ENCODE results near the gene RBMS3.

Gene RBMS3

DNA sequence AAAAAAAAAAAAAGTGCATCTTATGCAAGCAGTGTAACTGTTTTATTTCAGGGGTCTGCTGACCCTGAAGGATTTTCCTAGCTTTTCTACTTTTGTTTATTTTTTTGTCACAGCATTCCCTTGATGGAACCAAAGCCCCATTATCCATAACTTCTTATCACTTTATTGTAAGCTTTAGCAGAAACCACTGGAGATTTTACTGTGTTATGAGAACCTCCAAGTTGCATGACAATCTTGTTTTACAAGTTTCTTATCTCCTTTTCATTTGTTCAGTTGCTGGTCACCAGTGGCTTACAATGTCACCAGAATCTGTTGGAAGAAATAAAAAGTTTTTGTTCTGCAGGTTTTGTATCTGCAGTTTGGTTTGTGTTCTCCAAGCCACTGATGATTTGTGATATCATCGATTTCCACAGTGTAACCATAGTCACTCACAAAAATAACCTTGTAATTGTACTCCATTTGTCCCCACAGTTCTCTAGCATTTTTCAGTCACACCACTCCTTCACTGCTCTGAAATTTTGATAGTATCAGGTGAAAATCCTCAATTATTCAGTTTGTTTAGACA lies 660.0 kb downstream of the RBMS3 start:
- no peak for DNase-seq (ENCODE audit: low spot score)

DNA sequence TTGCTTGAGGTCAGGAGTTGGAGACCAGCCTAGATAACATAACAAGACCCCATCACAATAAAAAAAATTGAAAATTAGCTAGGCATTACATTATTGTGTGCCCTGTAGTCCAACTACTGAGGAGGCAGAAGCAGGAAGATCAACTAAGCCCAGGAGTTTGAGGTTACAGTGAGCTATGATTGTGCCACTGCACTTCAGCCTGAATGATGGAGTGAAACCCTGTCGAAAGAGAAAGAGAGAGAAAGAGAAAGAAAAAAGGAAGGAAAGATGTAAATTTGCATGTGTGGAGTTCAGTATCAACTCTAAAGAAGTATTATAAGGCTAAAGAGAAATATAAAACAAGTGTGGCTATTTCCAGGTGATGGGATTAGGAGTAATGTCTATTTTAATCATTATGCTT lies 661.4 kb downstream of the RBMS3 start:
- no peak for DNase-seq (ENCODE audit: low spot score)

DNA sequence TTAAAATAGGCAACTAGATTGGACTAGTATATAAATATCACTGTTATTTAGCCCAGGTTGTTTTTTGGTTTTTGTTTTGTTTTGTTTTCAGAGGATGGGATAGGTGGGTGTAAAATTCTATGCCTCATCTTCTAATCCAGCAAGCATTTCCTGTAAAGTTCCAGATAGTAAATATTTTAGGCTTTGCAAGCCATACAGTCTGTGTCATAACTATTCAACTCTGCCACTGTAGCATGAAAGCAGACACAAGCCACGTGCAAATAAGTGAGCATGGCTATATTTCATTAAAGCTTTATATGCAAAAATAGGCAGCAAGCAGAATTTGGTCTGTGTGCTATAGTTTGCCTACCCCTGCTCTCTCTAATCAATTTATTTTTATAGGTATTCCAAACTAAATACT lies 668.3 kb downstream of the RBMS3 start:
- DNase-seq (ENCODE audit: low spot score): peak; percentile 60

- DNase-seq (ENCODE audit: low spot score): no peak
Observed at GRCh38 chr3:29949940-29950616, 669.2 kb downstream of the RBMS3 start.

- no peak for DNase-seq (ENCODE audit: low spot score)
Observed at GRCh38 chr3:29952431-29952830, 671.6 kb downstream of the RBMS3 start.

DNA sequence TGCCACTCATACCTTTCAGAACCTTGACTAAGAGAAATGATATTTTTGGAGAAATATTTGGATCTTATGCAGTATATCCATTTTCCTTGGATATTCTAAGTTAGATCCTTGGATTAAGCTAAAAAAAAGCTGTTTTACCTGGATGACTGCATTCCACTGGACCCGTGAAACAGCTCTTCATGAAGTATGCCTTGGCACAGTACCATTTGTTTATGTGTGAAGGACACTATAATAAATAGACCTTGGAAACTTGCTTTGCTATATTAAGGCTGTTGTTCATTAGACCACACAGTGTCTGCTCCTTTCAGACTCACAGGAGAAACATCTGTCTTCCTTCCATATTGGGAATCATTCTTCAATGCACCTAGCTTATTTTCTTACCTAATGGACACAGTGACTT lies 674.5 kb downstream of the RBMS3 start:
- no peak for DNase-seq (ENCODE audit: low spot score)

DNA sequence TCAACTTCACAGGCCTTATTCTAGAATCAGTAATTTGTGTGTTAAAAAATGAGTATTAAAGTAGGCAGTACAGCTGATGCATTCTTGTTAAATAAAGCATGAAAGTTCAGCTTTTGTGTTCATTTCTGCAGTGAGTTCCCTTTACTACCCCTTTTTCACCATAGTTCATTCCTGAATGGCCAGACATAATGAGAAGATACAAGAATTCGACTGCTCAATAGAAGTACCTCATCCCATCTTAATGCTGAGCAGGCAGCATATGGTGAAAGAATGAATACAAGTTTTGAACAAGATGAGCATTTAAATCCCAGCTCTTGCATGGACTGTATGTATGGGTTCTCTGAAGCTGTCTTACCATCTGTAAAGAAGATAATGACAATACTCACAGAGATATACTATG lies 677.9 kb downstream of the RBMS3 start:
- no peak for DNase-seq (ENCODE audit: low spot score)

GRCh38 chr3:29971895-29972294 lies 691.0 kb downstream of the RBMS3 start:
- DNase-seq (ENCODE audit: low spot score): no peak

GRCh38 chr3:29972320-29972993 lies 691.6 kb downstream of the RBMS3 start:
- no peak for DNase-seq (ENCODE audit: low spot score)

DNA sequence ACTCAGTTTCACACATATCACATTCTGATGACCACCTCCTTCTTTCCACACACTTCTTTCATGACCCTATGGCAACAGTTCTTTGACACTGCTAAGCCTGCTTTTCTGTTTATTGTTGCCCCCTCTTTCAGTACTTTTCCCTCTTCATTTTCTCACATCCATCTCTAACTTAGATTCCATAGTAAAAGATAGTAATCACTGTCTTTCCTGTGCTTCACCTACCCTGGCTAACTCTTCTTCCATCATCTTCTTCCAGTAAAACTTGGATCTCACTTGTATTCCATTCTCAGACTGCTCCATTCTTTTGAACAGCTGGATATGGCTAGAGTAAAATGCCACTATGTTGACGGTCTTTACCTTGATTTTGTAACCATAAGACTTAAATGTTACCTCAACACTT lies 692.9 kb downstream of the RBMS3 start:
- no peak for DNase-seq (ENCODE audit: low spot score)

DNA sequence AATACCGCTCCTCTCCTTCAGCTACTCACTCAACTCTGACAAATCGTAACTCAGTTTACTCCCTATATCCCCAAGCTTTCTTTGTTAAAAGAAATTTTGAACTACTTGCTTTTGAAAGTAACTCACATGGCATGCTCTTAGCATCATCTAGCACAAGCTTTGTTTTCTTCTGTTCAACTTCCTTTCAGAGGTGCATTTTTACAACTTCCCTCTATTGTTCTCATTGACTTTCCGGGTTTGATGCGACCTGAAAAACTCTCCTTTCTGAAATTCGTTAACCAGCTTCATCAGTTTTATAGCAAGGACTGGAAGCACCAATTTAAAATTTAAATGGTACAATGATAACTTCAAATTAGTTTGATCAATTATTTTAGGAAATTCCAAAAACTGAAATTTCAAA lies 696.0 kb downstream of the RBMS3 start:
- no peak for DNase-seq (ENCODE audit: low spot score)

DNA sequence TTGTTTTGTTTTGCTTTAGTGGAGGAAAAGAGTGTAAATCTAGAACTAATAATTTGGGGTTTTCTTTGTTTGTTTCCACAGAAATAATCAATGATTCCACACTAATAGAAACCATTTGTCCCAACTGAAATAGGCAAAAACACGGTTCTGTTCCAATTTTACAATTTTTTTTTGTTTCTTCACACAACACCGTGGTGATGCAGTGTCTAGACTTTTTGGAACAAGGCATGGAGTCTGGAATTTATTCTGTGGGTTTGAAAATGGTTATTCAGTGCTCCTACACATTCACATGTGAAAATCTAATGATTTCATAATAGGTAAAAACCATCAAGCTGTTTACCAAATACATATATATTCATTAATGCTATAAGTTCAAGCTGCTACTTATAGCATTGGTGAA lies 696.5 kb downstream of the RBMS3 start:
- DNase-seq (ENCODE audit: low spot score): no peak

DNA sequence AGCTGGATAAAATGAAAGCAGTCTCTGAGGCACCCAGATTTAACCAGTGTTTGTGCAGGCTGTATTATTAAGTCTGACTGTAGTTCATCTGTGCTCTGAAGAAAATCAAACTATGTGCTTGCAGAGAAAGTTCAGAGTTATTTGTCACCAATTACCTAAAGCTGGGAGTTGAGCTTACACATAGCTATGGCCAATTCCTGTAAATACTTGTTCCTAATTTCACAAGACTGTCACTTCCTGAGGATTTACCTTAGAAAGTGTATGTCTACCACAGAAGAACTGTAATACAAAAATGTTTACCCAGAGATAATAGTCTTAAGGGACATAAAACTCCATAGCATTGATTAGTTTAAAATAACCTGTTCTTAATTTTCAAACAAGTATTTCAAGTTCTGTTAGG lies 697.2 kb downstream of the RBMS3 start:
- DNase-seq (ENCODE audit: low spot score): no peak

GRCh38 chr3:29991198-29991597 lies 710.3 kb downstream of the RBMS3 start:
- no peak for DNase-seq (ENCODE audit: low spot score)

DNA sequence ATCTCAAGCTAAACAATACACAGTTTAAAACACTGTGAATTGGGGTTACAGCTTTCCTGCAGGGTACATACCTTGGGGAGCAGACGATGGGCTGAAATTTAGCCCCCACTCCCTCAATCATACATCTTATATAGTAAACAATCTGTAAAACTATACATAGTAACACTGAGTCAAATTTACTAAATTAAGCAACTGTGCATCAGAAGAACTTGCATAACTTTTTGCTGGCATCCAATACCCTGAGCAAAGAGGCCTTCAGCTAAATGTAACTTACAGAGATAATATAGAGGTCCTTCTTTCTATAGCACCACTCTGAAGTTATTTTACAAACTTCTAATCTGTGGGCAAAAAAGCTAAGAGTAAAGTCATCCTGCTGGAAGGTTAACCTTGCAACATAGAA lies 721.9 kb downstream of the RBMS3 start:
- DNase-seq (ENCODE audit: low spot score): no peak

DNA sequence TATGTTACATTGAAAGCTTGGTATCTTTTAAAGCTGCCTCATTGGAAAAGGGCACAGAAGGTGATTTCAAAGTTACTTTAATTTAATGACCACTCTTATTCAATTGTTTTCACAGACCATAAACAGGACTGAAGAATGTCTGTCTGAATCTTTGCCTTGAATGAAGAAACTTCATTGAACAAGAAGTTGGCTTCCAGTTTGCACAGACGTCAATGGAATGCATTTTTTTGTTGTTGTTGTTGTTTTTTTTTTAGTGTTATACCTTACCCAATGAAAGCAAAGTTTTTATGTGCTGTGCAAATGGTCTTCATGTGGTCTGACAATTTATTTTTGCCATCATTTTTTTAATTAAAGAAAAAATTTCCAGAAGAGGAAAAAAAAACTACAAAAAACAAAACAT lies 722.9 kb downstream of the RBMS3 start:
- DNase-seq (ENCODE audit: low spot score): no peak

DNA sequence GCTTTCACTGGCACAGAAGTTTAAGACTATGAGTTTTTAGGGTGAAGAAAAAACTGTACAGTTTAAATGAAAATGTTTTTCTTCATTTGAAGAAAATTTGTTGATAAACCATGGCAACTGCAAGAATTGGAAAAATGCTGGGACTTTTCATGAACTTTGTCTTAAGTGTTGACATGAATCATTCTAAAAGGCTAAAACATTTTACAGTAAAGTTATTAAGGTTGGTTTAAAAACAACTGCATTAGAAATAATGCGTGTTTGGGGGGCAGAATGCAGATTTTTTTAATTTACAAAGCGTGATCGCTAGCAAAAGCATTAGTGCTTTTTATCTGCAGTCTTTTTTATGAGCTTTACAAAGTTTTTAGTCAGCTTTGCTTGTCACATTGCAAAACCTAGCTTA lies 723.6 kb downstream of the RBMS3 start:
- DNase-seq (ENCODE audit: low spot score): no peak

DNA sequence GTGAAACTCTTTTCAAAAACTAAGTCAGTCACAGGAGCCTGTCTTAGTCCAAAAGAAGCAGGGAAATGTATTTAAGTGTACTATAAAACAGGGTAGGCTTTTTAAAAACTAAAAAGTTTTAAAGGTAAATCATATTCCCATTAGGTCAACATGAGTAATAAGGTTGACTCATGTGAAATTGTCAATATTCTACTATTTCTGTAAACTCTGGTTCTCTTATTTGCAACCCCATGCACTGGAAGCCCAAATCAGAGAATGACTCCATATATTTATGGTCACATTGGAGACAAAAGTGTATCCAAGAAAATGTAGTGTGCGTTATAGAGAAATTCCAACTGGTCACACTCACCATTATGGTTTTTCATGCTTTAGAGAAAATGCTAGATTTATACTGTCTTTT lies 725.2 kb downstream of the RBMS3 start:
- DNase-seq (ENCODE audit: low spot score): no peak

- peak; percentile 21 for DNase-seq (ENCODE audit: low spot score)
Observed at GRCh38 chr3:30007668-30008067, 726.8 kb downstream of the RBMS3 start.

DNA sequence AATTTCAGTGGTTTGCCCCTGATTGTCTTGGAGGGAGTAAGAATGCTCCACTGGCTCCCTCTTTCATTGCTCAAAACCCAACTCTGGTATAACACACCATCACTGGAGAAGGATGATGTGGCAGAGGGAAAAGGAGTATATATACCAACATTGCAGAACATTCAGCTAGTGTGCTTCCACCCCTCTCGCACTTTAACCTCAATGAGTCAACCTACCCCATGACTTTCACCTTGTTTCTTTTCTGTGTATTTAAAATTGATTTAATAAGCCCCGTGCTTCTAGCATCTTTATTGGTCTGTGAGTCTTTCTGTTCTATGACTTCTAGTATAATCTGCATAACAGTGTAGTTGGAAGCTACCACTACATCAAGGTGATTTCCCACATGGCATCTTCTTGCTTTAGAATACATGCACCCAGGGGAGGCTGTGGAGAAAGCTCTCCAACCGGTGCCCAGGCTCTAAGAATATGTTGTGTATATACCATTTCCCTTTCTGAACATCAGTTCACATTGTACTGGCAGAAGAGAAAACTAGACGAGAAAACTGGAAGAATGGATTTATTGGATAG lies 730.4 kb downstream of the RBMS3 start:
- DNase-seq (ENCODE audit: low spot score): no peak

DNA sequence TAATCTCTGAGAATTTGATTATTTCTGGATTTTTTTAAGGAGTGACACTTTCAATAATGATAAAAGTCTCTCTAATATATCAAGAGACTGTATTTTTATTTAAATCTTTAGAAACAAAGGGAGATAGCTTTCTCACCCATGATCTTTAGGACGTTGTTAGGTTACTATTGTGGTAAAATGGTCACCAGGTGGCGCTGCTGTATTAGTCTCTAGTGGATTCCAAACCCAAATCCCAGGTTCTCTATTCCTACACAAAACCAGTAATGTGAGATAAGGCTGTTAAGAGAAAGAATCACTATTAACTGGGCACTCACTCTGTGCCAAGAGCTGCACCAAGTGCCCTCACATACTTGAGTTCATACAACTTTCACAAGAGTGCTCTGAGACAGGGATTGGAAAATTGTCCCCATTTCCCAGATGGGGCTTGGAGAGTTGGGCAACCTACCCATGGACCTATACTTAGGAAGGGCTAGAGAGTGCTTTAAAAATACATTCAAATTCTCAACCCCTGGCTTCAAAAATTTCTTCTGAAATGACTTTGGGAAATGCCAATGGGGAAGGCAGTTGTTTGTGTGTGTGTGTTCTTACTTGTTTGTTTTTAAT lies 732.2 kb downstream of the RBMS3 start:
- DNase-seq (ENCODE audit: low spot score): peak; percentile 65

DNA sequence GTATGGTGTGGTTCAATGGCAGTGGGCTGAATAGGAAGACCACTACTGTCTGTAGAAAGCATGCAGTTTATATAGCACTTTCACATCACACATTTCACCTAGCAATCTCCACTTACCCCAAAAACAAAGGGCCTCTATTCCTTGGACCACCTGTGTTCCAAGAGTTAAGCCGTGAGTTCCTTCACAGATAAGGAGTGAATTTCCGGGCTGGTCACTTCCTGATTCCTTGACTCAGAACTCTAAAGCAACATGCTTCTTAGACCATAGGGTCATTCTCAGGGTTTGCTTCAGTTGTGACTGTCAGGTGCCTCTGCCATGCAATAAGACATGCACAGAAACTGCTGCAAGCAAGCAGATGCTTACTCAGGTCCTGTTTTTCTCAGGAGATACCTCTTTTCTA lies 737.0 kb downstream of the RBMS3 start:
- DNase-seq (ENCODE audit: low spot score): peak; percentile 25

DNA sequence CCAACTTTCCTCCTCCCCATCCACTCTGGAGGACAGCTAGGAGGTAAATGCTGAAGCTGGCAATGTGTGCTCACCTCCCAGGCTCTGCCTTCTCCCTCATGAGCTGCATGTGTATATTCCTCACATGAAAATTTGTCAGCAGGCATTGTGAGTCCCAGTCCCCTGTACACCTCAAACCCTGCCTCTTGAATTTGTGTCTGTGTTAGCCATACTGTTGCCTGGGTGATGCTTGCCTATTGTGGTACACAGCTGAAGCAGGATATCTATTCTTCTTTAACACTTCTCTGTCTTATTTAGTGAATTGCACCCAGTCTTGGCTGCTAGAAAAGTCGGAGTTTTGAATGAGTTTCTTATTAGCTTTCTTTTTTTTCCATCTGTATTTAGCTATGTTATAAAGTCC lies 739.5 kb downstream of the RBMS3 start:
- no peak for DNase-seq (ENCODE audit: low spot score)

Measured in kidney capillary endothelial cell (primary cell).